ENCODE results near the gene IRF4.

DNA sequence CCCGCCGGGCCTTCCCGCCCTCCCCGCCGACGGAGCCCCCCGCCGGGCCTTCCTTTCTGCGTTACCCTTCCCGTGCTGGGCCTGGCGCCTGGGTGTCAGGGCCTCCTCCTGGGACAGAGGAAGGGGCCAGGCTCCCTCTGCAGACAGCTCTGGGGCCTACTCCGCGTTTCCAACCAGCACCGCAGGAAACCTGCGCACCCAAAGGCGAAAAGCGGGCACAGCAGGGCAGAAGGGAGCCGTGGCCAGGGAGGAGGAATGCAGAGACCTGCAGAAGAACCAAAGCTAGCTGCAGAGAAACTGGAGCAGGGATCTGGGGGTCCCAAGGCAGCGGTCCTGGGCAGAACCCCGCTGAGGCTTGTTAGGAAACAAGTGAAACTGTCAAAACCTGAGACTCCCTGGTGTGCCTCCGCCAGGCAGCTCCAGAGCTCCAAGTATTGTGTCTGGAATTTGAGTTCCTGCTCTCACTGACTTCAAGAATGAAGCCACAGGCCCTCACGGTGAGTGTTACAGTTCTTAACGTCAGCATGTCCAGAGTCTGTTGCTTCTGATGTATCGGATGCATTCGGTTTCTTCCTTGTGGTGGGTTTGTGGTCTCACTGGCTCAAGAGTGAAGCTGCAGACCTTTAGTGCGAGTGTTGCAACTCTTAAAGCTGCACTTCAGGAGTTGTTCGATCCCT lies 33.3 kb downstream of the IRF4 start:
- no peak for TF ChIP-seq EZH2 (IDR thresholded peaks at IDR 0.05; ENCODE audit: borderline replicate concordance, low read depth, low read length, poor library complexity, severe bottlenecking)
- no peak for TF ChIP-seq CTCF (conservative IDR thresholded peaks at IDR 0.05; ENCODE audit: low read depth, low read length)

Data from A673 (cell line).